ENCODE measurements around the gene SRRD.

Gene SRRD

GRCh38 chr22:26494506-26494905 is 10.8 kb downstream of the SRRD start:
- Histone ChIP-seq H3K27ac (ENCODE audit: insufficient read depth, low read length, poor library complexity, severe bottlenecking) (no peak overlapping the region), H3K4me1 (ENCODE audit: control insufficient read depth, insufficient read depth, low read length, poor library complexity, severe bottlenecking) (no peaks in the 10 kb centered on the region), H3K36me3 (ENCODE audit: control insufficient read depth, insufficient read depth, low read length) (peaks cover 86% of the 10 kb centered on the region), H3K27me3 (replicated peaks; ENCODE audit: control insufficient read depth, insufficient read depth, low read length, poor library complexity, severe bottlenecking) (no peaks in the 10 kb centered on the region), H3K9me3 (ENCODE audit: control insufficient read depth, low read length) (no peaks in the 10 kb centered on the region), H3K4me3 (ENCODE audit: insufficient read depth, low read depth, low read length, poor library complexity, severe bottlenecking) (no peak overlapping the region)
- DNase-seq = no peak

DNA sequence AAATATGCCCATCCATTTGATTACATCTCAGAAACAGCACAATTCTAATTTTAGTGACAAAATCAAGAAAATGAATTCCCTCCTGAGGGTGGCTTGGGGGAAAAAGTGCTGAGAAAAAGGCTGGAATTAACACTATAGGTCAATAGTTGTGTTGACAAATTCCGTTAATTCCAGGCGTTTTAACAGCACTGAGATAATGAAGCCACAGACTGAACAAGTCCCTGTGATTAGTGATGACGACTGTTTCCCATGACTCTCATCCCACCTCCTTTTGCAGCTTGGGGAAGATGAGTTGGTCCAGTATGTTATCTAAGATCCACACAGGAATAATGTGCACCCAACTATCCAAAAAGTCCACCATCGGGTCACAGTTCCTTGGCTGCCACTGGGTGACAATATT is 12.8 kb downstream of the SRRD start:
- Histone ChIP-seq H3K27ac (ENCODE audit: insufficient read depth, low read length, poor library complexity, severe bottlenecking) (no peak overlapping the region), H3K27me3 (replicated peaks; ENCODE audit: control insufficient read depth, insufficient read depth, low read length, poor library complexity, severe bottlenecking) (no peaks in the 10 kb centered on the region), H3K36me3 (ENCODE audit: control insufficient read depth, insufficient read depth, low read length) (peaks cover 85% of the 10 kb centered on the region), H3K4me1 (ENCODE audit: control insufficient read depth, insufficient read depth, low read length, poor library complexity, severe bottlenecking) (no peaks in the 10 kb centered on the region), H3K4me3 (ENCODE audit: insufficient read depth, low read depth, low read length, poor library complexity, severe bottlenecking) (no peak overlapping the region), H3K9me3 (ENCODE audit: control insufficient read depth, low read length) (no peaks in the 10 kb centered on the region)
- no peak for DNase-seq

- Histone ChIP-seq H3K36me3 (ENCODE audit: control insufficient read depth, insufficient read depth, low read length) (peaks cover 85% of the 10 kb centered on the region), H3K4me3 (ENCODE audit: insufficient read depth, low read depth, low read length, poor library complexity, severe bottlenecking) (no peak overlapping the region), H3K27me3 (replicated peaks; ENCODE audit: control insufficient read depth, insufficient read depth, low read length, poor library complexity, severe bottlenecking) (no peaks in the 10 kb centered on the region), H3K27ac (ENCODE audit: insufficient read depth, low read length, poor library complexity, severe bottlenecking) (peak overlapping the region; percentile 16), H3K9me3 (ENCODE audit: control insufficient read depth, low read length) (no peaks in the 10 kb centered on the region), H3K4me1 (ENCODE audit: control insufficient read depth, insufficient read depth, low read length, poor library complexity, severe bottlenecking) (peaks cover 14% of the 10 kb centered on the region)
- DNase-seq = no peak
Observed at GRCh38 chr22:26499188-26499703, 15.6 kb downstream of the SRRD start.

DNA sequence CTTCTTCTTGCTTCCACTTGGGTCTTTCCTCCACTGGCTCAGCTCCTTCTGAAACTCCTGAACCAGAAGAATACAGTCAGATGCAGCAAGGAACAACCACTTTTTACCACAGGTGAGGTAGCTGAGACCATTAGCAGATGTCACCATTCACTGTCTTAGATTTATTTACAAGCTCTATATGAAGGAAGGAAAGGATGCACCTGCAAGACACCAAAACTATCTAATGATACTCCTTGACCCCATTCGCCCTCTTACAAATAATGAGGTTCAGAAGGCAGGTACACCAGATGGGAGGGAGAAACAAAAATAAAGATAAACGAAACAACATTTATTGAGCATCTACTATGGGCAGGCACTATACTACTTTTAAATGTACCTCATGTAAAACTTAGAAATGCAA is 18.3 kb downstream of the SRRD start:
- H3K9me3 ChIP-seq (ENCODE audit: control insufficient read depth, low read length) = no peaks in the 10 kb centered on the region
- H3K4me3 ChIP-seq (ENCODE audit: insufficient read depth, low read depth, low read length, poor library complexity, severe bottlenecking) = no peak overlapping the region
- no peaks in the 10 kb centered on the region for H3K27me3 ChIP-seq (replicated peaks; ENCODE audit: control insufficient read depth, insufficient read depth, low read length, poor library complexity, severe bottlenecking)
- no peak for DNase-seq
- H3K27ac ChIP-seq (ENCODE audit: insufficient read depth, low read length, poor library complexity, severe bottlenecking) = no peak overlapping the region
- H3K36me3 ChIP-seq (ENCODE audit: control insufficient read depth, insufficient read depth, low read length) = peaks cover 88% of the 10 kb centered on the region
- peaks cover 14% of the 10 kb centered on the region for H3K4me1 ChIP-seq (ENCODE audit: control insufficient read depth, insufficient read depth, low read length, poor library complexity, severe bottlenecking)

- peak; percentile 39 to 50 (median 49) for DNase-seq
- no peaks in the 10 kb centered on the region for H3K27me3 ChIP-seq (replicated peaks; ENCODE audit: control insufficient read depth, insufficient read depth, low read length, poor library complexity, severe bottlenecking)
- H3K36me3 ChIP-seq (ENCODE audit: control insufficient read depth, insufficient read depth, low read length) = peaks cover 86% of the 10 kb centered on the region
- H3K4me1 ChIP-seq (ENCODE audit: control insufficient read depth, insufficient read depth, low read length, poor library complexity, severe bottlenecking) = peaks cover 14% of the 10 kb centered on the region
- peak overlapping the region; percentile 15 for H3K27ac ChIP-seq (ENCODE audit: insufficient read depth, low read length, poor library complexity, severe bottlenecking)
- H3K9me3 ChIP-seq (ENCODE audit: control insufficient read depth, low read length) = no peaks in the 10 kb centered on the region
- no peak overlapping the region for H3K4me3 ChIP-seq (ENCODE audit: insufficient read depth, low read depth, low read length, poor library complexity, severe bottlenecking)
Observed at GRCh38 chr22:26502688-26503561, 19.2 kb downstream of the SRRD start.

GRCh38 chr22:26503758-26504157 is 20.1 kb downstream of the SRRD start:
- peaks cover 87% of the 10 kb centered on the region for H3K36me3 ChIP-seq (ENCODE audit: control insufficient read depth, insufficient read depth, low read length)
- H3K4me3 ChIP-seq (ENCODE audit: insufficient read depth, low read depth, low read length, poor library complexity, severe bottlenecking) = no peak overlapping the region
- no peaks in the 10 kb centered on the region for H3K9me3 ChIP-seq (ENCODE audit: control insufficient read depth, low read length)
- peaks cover 14% of the 10 kb centered on the region for H3K4me1 ChIP-seq (ENCODE audit: control insufficient read depth, insufficient read depth, low read length, poor library complexity, severe bottlenecking)
- no peak overlapping the region for H3K27ac ChIP-seq (ENCODE audit: insufficient read depth, low read length, poor library complexity, severe bottlenecking)
- H3K27me3 ChIP-seq (replicated peaks; ENCODE audit: control insufficient read depth, insufficient read depth, low read length, poor library complexity, severe bottlenecking) = no peaks in the 10 kb centered on the region
- no peak for DNase-seq

GRCh38 chr22:26508148-26508547 is 24.5 kb downstream of the SRRD start:
- H3K27ac ChIP-seq (ENCODE audit: insufficient read depth, low read length, poor library complexity, severe bottlenecking) = no peak overlapping the region
- H3K27me3 ChIP-seq (replicated peaks; ENCODE audit: control insufficient read depth, insufficient read depth, low read length, poor library complexity, severe bottlenecking) = no peaks in the 10 kb centered on the region
- peaks cover 62% of the 10 kb centered on the region for H3K36me3 ChIP-seq (ENCODE audit: control insufficient read depth, insufficient read depth, low read length)
- no peak overlapping the region for H3K4me3 ChIP-seq (ENCODE audit: insufficient read depth, low read depth, low read length, poor library complexity, severe bottlenecking)
- no peak for DNase-seq
- peaks cover 24% of the 10 kb centered on the region for H3K4me1 ChIP-seq (ENCODE audit: control insufficient read depth, insufficient read depth, low read length, poor library complexity, severe bottlenecking)
- H3K9me3 ChIP-seq (ENCODE audit: control insufficient read depth, low read length) = no peaks in the 10 kb centered on the region

- Histone ChIP-seq H3K36me3 (ENCODE audit: control insufficient read depth, insufficient read depth, low read length) (peaks cover 26% of the 10 kb centered on the region), H3K27ac (ENCODE audit: insufficient read depth, low read length, poor library complexity, severe bottlenecking) (peak within 1 kb of the TSS; percentile 81), H3K4me3 (ENCODE audit: insufficient read depth, low read depth, low read length, poor library complexity, severe bottlenecking) (peak within 1 kb of the TSS; percentile 86), H3K27me3 (replicated peaks; ENCODE audit: control insufficient read depth, insufficient read depth, low read length, poor library complexity, severe bottlenecking) (no peaks in the 10 kb centered on the region), H3K4me1 (ENCODE audit: control insufficient read depth, insufficient read depth, low read length, poor library complexity, severe bottlenecking) (peaks cover 15% of the 10 kb centered on the region), H3K9me3 (ENCODE audit: control insufficient read depth, low read length) (no peaks in the 10 kb centered on the region)
- DNase-seq = peak; percentile 78 to 88 (median 79)
Observed at GRCh38 chr22:26512149-26512793, 28.6 kb downstream of the SRRD start, which contains the start of gene TFIP11. TFIP11 (minus strand) TSS chr22:26512473; CDS start chr22:26510272, 2,201 bp downstream.

GRCh38 chr22:26513838-26514237 is 30.2 kb downstream of the SRRD start:
- Histone ChIP-seq H3K27ac (ENCODE audit: insufficient read depth, low read length, poor library complexity, severe bottlenecking) (no peak overlapping the region), H3K36me3 (ENCODE audit: control insufficient read depth, insufficient read depth, low read length) (peaks cover 16% of the 10 kb centered on the region), H3K27me3 (replicated peaks; ENCODE audit: control insufficient read depth, insufficient read depth, low read length, poor library complexity, severe bottlenecking) (no peaks in the 10 kb centered on the region), H3K4me3 (ENCODE audit: insufficient read depth, low read depth, low read length, poor library complexity, severe bottlenecking) (no peak overlapping the region), H3K9me3 (ENCODE audit: control insufficient read depth, low read length) (no peaks in the 10 kb centered on the region), H3K4me1 (ENCODE audit: control insufficient read depth, insufficient read depth, low read length, poor library complexity, severe bottlenecking) (peaks cover 15% of the 10 kb centered on the region)
- DNase-seq = no peak

Measured in effector memory CD4-positive, alpha-beta T cell (primary cell).